ENCODE measurements around the gene TAOK2.

- TF ChIP-seq EZH2 (IDR thresholded peaks at IDR 0.05; ENCODE audit: insufficient read depth, poor library complexity, severe bottlenecking) (no peak), EZH2phosphoT487 (IDR thresholded peaks at IDR 0.05; ENCODE audit: insufficient read depth, low read depth) (no peak)
These were observed 680 bp upstream of the TAOK2 start for GRCh38 chr16:29972992-29973383.

All from GM23248 (cell line).